Inflammatory macrophage treated with lipopolysaccharide for 1 hour (primary cell): ENCODE measurements around the gene SSR2.

Source experiments
- DNase-seq, 2 donors: peaks; one replicate each; pipeline ENCODE4 v3.0.0-alpha.2; 2020 to 2022

Gene SSR2

DNA sequence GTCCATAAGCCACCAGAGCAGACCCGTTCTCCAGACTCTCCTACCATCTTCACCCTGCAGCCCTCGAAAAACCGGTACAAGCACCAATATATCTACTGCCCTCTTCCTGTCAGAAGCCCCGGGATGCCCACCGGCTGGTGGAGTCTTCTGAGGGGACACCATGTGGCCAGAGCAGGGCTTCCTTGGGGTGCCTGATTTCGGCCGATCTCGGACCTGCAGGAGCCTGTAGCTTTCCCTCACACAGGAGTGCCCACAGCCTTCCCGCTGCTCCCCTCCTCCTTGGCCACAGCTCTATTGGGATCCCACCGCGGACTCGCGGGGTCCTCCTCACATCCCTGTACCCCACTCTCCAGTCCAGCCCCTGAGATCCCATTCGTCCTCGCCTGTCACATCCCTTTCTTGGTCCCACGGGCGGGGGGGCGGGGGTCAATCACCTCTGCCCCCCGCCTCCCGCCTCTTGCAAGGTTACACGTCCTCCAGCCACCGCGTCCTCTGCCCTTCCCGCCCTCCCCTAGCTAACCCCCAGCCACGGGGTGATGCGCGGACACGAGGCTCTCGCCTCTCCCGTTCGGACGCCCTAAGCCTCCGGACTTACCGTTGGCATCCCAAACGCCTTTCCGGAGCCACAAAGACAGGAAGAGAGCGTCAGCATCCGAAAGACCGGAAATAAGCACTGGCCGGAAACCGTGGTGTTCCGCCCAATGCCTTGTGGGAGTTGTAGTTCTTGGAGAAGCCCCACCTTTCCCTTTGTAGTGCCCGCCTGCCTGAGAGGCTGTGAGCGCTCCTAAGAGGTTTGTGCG, at the start of gene SSR2:
Gene SSR2 (minus strand): TSS at position 659 of the 800 bp plus-strand sequence. CDS start 784 bp downstream, outside the sequence.
- peak; percentile 86 to 88 for DNase-seq

- DNase-seq = no peak
These were observed 49.8 kb upstream of the SSR2 start for GRCh38 chr1:156070548-156070947.

DNA sequence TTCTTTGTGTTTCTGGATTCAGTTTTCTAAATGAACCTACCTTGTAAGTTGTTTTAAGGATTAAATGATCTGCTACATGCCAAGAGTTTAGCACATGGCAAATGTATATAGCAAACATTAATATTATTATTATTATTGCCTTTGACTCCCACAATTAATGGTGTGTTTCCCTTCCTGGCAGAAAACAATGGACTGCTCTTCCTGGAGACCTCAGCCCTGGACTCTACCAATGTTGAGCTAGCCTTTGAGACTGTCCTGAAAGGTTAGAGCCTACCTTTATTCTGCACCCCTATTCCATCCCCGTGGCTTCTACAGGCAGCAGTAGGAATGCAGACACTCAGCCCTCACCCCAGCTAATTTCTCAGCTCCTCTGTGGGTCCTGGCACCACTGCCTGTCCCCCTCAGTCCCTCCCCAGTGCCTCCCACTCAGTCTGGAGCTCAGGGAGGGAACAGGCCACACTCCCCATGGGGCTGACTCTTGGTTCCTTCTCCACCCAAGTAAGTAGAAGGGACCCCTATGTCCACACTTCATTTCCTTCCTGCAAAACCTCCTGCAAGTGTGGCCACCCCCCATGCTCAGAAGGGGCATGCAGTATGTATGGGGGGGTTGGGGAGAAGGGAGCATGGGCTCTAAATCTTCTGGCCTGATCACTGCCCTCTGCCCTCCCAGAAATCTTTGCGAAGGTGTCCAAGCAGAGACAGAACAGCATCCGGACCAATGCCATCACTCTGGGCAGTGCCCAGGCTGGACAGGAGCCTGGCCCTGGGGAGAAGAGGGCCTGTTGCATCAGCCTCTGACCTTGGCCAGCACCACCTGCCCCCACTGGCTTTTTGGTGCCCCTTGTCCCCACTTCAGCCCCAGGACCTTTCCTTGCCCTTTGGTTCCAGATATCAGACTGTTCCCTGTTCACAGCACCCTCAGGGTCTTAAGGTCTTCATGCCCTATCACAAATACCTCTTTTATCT, 49.0 kb upstream of the SSR2 start:
- no peak for DNase-seq

DNA sequence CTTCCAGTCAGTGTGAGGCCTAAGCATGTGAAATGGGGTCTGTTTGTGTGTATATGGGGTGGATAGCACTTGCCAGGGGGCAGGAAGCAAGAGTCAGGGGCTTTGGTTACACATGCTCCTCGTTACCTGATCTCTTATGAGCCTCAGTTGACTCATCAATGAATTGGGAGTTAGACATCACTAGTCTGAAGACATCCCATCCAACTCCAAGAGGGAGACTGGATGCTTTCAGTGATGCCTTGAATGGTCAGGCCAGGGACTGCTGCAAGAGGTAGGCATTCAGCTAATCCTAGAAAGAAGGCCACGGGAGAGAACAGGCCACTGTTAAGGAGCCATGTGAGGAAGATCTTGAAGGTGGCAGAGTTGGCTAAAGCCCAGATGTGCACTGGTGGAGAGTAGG, 46.5 kb upstream of the SSR2 start:
- DNase-seq = no peak

DNA sequence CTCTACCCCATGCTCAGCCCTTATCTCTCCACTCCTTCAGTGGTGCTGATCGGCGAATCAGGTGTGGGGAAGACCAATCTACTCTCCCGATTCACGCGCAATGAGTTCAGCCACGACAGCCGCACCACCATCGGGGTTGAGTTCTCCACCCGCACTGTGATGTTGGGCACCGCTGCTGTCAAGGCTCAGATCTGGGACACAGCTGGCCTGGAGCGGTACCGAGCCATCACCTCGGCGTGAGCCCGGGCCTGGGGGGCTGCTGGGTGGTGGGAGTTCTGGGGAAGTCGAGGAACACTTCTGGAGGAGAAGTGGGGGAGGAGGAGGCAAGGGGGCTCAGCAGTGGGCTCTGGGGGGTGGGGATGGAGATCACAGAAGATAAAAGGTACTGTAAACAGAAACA, 45.1 kb upstream of the SSR2 start:
- no peak for DNase-seq

GRCh38 chr1:156065212-156065611, 44.5 kb upstream of the SSR2 start:
- no peak for DNase-seq

GRCh38 chr1:156064615-156065014, 43.9 kb upstream of the SSR2 start:
- no peak for DNase-seq

DNA sequence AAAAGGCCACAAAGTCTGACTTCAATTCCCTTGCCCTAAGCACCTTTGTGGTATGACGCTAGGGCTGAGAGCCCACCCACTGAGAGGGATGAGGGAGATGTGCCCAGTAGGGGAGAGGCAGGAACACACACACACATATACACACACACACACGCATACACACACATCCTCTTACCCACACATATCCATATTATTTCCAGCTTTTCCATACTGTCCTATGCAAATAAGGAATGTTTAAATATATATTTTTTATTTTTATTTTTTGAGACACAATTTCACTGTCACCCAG, 43.2 kb upstream of the SSR2 start:
- DNase-seq = no peak

DNA sequence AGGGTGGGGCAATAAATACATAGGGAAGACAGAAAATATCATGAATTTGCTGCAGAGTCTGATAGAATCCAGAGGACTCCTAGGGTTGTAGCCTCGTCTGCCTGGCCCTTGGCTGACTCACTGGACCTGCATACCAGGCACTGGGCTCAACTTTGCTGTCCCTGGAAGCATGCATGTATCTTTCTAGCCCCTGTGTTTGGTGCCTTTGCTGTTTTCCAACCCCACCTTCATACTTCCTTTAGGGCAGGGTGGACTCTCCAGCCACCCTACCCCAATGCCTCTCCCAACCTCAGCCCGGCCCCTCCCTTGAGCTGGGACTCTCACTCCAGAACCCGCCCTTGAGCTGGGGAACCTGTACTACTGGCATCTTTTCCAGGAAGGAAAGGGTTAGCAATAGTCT, 41.4 kb upstream of the SSR2 start:
- no peak for DNase-seq

- DNase-seq = no peak
These were observed 40.3 kb upstream of the SSR2 start, which contains the start of gene RAB25 for GRCh38 chr1:156060937-156061636. RAB25 (plus strand) TSS chr1:156061160; CDS start chr1:156061401, 241 bp downstream.

DNA sequence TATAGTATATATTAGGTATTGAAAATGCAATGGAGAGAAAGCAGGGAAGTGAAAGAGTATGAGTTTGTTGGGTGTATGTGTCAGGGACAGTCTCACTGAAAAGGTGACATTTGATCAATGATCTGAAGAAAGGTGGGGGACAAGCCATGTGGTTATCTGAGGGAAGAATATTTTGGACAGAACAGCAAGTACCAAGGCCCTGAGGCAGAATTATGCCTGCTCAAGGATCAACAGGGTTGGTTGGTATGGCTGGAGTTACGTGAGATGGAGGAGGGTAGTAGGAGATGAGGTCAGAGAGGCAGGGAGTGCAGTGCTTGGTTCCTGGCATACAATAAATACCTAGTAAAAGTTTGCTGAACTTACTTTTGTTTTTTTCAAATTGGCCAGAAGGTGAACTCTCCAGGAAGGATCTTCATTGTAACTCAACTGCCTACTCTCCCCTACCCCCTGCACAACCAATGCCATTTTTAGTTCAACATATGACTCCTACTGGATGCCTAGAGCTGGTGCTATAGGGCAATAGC, 35.6 kb upstream of the SSR2 start:
- DNase-seq = no peak

DNA sequence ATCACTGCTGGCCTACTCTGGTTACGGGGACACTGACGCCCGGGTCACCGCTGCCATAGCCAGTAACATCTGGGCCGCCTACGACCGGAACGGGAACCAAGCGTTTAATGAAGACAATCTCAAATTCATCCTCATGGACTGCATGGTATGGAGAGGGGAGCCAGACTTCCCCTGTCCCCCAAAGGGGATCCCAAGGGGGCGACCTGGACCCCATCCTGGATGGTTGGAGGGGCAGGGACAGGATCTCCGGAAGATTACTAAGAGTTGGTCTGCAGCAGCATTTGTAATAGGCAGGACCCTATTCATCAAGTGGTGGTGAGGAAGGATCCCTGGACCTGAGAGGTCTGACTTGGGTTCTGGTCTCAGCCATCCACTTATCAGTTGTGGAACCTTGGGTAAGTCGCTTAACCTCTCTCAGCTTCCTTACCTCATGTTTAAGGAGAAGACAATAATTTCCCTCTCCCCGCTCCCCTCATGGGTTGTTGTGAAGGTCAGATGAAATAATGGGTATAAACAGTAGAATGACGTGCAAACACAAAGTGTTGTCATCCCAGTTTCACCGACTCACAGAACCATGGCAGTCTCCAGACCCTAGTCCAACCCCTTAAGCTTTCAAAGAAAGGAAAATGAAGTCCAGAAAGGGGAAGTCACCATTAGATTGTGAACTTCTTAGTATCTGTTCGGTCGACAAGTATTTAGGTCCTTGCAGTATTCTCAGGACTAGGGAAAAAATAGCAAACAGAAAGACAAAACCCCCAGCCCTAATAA, 34.7 kb upstream of the SSR2 start:
- peak; percentile 54 to 58 for DNase-seq

DNA sequence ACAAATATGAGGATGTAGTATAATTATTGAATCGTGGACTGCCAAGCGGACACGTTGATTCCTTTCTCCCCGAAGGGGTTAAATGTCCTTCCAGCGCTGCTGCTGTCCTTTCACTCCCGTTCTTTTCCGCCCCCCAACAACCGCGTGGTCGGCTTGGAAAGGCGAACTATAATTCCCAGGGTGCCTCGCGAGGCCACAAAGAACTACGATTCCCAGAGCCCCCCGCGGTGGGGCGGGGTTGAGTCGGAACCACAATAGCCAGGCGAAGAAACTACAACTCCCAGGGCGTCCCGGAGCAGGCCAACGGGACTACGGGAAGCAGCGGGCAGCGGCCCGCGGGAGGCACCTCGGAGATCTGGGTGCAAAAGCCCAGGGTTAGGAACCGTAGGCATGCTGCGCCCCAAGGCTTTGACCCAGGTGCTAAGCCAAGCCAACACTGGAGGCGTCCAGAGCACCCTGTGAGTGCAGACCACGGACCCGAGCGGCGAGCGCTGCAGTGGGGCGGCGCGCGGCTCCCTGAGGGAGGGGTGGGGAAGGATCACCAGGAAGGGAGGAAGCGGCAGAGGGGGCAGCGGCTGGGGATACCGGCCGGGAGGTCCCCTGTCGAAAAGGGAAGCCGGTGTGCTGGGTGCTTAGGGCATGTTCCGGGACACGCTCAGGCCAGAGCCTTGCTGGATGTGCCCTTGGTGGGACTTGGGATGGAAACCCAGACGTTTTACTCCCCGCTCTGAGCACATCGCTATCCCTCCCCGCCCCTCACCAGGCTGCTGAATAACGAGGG, 33.9 kb upstream of the SSR2 start, which contains the start of gene LAMTOR2:
Gene LAMTOR2 (plus strand): TSS at position 283 of the 781 bp plus-strand sequence. CDS start 108 bp downstream, at position 391.
- DNase-seq = peak; percentile 97 to 99

- DNase-seq = peak; percentile 79 to 82
These were observed 33.2 kb upstream of the SSR2 start, which contains the start of gene UBQLN4 for GRCh38 chr1:156053768-156054499. UBQLN4 (minus strand) TSS chr1:156053798; CDS start chr1:156053701, 97 bp downstream.

- DNase-seq = peak; percentile 71 to 74
These were observed 32.4 kb upstream of the SSR2 start for GRCh38 chr1:156052862-156053767.

DNA sequence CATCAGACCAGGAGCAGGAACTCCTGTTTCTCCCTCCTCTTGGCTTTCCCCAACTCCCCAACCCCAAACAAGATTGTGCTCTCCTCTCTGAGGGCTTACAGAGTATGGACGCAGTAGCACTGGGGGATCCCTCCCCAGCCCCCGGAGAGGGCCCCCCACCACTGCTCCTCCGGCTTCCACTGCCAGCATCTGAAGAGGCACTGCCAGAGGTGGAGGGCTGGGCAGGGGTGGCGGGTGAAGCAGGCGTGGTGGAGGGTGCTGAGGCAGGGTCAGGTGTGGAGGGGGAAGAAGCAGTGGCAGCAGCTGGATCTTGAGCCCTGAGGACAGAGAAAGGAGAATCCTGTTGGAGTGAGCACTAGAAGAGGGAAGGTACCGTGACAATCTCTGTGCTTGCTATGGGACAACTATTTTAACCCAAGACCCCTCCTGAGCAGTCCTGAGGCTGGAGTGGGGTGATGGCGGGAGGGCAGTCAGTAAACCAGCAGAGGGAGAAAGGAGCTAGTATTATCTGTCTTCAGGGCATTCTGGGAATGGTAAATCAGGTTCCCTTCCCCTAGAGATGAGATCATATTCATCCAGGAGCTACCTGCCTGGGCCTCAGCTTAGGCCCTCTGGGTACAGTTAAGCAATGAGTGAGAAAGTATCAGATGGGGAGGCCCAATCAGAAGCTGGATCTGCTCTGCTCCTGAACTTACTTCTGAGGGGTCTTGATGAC, 30.4 kb upstream of the SSR2 start:
- no peak for DNase-seq

DNA sequence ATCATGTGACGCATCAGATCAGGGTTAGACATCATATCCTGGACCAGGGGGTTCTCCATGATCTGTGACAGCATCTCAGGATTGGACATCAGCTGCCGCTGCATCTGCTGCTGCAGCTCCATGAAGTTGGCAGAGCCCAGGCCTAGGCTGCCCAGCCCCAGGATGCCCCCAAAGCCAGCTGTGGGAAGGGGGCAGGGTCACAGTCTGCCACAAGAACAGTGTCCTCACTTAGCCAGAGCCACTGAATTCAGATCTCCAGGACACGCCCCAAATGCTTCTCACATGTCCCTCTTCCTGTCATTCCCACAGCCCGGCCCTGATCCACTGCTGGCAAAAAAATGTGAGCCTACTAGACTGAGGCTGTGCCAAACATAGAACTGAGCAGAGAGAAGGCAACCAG, 29.6 kb upstream of the SSR2 start:
- no peak for DNase-seq

DNA sequence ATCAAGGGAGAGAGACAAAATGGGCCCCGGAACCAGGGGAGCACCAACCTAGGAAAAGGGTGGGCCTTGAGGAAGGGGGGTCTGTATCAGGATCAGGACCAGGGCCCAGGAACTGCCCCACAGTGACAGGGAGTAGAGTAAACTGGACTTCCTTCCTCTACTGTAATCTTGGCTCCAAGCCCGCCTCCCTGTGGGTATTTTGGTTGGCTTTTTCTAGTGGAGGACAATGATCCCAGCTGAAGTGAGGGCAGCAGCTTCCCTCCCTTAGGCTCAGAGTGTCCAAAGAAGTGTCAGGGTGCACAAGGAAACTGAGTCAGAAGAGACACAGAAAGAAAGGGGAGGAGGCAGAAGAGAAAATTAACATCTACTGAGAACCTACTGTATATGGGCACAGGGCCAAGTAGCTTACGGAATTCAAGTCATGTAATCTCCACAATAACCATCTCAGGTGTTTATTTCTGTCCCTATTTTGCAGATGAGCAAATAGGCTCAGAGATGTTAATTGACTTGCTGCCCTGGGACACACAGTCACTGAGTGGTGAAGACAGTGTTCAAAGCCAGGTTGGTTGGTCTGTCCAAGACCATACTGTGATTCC, 28.0 kb upstream of the SSR2 start:
- DNase-seq = no peak
